NCI-H1436 treated with DMSO at 0.1 percent for 48 hours (cell line): ENCODE data around the gene BLOC1S3.
"Not testable (repeated sequence)": the region's sequence is repeated elsewhere in the genome, so short reads cannot be mapped to it uniquely, and the experiment has no call there.

Experiments used
- DNase-seq: peaks from one replicate; lab custom pipeline; 2025; lab: John Stamatoyannopoulos, UW

BLOC1S3 gene

DNA sequence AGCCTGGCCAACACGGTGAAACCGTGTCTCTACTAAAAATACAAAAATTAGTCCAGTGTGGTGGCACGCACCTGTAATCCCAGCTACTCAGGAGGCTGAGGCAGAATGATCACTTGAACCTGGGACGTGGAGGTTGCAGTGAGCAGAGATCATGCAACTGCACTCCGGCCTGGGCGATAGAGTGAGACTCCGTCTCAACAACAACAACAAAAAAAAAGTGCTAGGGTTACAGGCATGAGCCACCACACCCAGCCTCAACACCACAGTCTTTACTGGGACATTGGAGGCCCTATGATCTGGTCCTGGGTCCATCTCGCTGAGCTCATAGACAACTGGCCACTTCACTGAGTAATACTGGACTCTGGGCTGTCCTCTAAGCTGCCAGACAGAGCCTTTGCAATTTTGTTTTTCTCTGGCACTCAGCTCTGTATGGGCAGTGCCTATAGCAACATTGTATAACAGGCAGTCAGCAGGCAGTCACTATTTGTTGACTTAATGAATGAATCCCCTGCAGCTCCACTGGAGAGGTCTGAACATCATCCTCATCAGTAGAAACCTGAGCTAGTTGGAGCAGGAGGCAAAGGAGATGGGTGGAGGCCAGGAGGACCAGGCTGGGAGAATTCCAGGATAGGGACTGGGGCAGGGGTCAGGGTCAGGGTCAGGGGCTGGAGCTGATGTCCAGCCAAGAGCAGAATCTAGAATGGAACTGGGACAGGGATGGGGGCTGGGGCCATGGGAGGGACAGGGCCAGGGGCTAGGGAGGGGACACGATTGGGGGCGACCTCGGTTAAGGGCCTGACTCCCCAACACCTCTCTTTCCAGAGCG lies 8.1 kb downstream of the BLOC1S3 start:
- no peak for DNase-seq

DNA sequence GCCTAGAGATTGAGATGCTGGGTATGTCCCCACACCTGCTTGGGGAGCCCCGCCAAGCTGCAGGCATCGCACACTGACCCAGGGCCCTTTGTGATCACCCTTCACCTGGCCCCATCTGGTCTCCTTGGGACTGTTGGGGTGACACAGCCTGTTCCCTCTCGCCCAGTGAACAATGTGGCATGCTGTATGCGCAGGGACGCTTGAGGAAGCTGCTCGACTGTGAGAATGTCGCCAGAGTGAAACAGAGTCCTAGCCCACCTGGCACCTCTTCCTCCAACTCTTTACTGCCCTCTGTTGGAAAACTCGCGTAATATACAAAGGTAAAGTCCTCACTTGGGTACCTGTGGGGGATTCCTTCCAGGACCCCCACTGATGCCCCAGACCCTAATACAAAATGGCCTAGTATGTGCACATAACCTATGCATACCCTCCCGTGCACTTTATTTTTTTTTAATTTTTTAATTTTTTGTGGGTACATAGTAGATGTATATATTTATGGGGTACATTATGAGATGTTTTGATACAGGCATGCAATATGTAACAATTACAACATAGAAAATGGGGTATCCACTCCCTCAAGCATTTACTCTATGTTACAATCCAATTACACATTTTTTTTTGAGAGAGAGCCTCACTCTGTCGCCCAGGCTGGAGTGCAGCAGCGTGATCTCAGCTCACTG lies 9.0 kb downstream of the BLOC1S3 start:
- DNase-seq, result no peak

DNA sequence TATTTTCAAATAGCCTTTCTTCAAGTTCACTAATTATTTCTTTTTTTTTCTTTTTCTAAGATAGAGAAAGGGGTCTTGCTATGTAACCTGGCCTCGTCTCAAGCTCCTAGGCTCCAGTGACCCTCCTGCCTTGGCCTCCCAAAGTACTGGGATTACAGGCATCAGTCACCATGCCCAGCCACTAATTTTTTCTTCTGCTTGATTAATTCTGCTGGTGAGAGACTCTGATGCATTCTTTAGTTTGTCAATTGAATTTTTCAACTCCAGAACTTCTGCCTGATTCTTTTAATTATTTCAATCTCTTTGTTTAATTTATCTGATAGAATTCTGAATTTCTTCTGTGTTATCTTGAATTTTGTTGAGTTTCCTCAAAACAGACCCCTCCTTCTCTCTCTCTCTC lies 11.4 kb downstream of the BLOC1S3 start:
- no peak for DNase-seq

DNA sequence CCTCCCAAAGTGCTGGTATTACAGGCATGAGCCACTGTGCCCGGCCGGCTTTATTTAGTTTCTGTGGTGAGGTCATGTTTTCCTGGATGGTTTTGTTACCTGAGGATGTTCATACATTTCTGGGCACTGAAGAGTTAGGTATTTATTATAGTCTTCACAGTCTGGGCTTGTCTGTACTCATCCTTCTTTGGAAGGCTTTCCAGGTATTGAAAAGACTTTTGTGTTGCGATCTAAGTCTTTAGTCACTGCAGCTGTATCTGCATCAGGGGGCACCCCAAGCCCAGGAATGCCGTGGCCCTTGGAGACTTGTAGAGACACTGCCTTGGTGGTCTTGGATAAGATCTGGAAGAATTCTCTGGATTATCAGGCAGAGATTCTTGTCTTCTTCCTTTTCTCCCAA lies 12.8 kb downstream of the BLOC1S3 start:
- no peak for DNase-seq

DNA sequence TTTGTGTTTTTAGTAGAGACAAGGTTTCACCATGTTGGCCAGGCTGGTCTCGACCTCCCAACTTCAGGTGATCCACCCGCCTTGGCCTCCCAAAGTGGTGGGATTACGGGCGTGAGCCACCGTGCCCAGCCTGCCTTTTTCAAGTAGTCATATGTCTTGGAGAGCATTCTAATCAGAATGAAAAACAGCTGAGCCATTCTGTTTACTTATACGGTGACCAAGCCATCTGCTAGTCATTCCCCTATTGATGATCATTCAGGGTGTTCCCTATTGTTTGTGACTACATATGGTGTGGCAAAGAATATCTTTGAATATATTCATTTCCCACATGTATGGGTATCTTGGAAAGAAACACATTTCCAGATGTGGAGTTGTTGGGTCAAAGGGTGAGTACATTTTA lies 17.2 kb downstream of the BLOC1S3 start:
- DNase-seq, result no peak

DNA sequence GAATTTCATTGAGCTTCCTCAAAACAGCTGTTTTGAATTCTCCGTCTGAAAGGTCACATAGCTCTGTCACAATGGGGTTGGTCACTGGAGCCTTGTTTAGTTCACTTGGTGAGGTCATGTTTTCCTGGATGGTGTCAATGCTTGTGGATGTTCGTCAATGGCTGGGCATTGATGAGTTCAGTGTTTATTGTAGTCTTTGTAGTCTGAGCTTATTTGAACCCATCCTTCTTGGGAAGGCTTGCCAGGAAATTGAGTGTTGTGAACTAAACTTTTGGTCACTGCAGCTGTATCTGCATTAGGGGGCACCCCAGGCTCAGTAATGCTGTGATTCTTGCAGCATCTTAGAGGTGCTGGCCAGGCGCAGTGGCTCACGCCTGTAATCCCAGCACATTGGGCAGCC lies 22.0 kb downstream of the BLOC1S3 start:
- no peak for DNase-seq

DNA sequence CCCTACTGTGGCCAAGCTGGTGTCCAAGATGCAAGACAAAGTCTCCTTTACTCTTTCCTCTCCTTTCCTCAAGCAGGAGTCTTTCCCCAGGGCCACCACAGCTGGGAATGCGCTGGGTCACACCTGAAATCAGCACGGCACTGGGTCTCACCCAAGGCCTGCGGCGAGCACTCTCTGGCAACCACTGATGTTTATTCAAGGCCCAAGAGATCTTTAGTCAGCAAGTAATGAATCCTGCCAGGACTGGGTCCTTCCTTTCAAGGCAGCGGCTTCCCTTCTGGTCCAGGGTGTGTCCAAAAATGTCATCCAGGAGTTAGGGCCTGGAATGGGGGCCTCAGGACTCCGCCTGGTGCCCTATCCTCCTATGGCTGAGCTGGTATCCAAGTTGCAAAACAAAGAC lies 24.1 kb downstream of the BLOC1S3 start:
- no peak for DNase-seq

DNA sequence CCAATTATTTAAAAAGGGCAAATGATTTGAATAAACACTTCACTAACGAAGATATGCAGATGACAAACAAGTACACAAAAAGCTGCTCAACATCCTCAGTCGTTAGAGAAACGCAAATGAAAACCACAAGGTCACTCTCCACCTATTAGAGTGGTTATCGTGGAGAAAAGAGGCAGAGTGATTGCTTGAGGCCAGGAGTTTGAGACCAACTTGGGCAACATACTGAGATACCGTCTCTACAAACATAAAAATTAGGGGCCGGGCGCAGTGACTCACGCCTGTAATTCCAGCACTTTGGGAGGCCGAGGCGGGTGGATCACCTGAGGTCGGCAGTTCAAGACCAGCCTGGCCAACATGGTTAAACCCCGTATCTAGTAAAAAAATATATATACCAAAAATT lies 27.2 kb downstream of the BLOC1S3 start:
- no peak for DNase-seq

DNA sequence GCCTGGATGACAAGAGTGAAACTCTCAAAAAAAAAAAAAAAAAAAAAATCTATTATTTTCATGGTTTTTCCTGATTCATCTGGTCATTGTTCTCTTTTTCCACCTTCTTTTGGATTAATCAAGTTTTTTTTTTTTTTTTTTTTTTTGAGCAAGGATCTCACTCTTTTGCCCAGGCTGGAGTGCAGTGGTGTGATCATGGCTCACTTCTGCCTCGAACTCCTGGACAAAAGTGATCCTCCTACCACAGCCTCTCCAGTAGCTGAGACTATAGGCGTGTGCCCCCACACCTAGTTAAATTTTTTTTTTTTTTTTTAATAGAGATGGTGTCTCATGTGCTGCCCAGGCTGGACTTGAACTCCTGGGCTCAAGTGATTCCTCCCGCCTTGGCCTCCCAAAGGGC lies 27.7 kb downstream of the BLOC1S3 start:
- no peak for DNase-seq

DNA sequence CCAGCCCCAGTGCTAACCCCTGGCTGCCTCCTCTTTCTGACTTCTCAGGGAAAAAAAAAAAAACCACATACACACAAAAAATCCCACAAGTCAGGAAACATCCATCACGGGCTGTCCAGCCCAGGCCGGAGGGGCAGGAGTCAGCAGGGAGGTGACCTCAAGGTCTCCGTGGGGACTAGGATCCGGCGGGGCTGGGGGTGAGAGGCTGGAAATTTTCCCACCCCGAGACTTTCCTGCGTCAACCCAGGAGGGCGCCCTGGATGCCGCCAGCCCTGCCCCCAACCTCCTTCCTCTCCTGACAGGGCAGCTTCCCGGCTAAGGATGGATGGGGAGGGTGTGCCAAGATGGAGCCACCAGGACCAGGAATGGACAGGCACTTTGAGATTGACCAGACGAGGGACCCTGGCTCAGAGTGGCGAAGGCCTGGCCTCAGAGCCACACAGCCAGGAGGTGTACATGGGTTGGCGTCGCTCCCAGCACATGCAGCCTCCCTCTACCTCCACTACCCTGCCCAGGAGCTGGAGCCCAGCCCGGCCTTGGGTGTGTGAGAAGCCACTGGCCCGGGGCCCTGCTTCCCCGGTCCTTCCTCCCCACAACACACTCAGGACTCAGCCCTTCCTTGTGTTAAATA lies 33.3 kb downstream of the BLOC1S3 start:
- no peak for DNase-seq

DNA sequence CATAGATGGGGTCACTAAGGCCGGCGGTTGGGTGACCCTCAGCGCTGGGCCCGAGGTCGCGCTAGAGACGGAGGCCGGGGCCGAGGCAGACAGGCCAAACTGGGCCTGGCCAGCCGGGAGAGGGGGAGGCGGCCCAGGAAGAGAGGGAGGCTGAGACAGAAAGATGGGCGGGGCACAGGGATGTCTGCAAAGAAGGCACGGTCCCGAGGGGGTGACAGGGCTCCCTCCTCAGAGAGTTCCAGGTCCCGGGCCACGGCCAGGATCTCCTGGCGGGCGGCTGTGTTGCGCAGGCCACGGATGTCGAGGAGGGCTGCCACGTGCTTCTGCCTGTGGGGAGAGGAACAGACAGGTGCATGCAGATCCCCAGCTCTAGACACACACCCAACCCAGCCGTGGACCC lies 34.4 kb downstream of the BLOC1S3 start:
- DNase-seq, result no peak

DNA sequence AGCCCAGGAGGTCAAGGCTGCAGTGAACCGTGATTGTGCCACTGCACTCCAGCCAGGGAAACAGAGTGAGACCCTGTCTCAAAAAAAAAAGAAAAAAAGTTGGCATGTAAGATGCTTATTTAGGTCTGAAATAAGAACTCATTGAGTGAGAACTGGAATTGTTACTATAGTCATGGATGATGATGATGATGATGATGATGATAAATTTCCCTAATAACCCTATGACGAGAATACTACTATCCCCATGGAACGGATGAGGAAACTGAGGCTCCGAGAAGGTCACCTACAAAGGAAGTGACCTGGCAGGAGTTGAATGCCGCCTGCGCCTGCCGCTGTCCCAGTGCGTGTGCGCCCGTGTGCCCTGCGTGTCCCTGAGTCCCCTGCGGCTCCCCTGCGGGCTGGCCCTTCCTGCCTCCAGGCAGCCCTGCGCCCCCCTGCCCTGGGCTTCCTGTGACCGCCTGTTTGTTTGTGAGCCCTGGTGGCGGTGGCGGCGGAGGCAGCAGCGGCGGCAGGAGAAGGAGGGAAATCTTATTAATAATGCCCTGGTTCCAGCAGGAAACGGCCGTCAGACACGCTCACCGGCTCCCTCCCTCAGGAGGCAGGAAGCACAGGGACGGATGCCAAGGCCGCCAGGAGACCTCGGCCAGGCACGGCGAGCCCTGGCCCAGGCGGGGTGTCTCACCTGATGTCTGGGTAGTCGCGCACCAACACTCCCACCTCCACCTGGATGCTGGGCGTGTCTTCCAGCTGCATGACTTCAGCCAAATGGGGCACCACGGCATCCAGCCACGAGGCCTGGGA lies 37.0 kb downstream of the BLOC1S3 start:
- no peak for DNase-seq

DNA sequence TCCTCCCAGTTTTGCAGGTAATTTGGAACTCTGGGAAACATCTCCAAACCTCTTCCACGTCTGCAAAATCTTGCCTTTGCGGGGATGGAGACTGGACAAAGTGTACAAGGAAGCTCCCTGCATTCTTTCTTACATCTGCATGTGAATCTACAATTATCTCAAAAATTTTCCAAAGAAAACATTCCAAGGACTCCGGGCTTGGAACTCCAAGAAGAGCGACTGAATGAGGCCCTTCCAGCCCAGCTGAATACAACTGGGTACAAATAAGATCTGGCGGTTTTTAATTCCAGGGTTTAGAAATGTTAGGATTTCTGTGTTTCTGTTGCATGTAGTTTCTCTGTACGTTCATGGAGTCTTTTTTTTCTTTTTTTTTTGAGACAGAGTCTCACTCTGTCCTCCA lies 38.1 kb downstream of the BLOC1S3 start:
- no peak for DNase-seq

DNA sequence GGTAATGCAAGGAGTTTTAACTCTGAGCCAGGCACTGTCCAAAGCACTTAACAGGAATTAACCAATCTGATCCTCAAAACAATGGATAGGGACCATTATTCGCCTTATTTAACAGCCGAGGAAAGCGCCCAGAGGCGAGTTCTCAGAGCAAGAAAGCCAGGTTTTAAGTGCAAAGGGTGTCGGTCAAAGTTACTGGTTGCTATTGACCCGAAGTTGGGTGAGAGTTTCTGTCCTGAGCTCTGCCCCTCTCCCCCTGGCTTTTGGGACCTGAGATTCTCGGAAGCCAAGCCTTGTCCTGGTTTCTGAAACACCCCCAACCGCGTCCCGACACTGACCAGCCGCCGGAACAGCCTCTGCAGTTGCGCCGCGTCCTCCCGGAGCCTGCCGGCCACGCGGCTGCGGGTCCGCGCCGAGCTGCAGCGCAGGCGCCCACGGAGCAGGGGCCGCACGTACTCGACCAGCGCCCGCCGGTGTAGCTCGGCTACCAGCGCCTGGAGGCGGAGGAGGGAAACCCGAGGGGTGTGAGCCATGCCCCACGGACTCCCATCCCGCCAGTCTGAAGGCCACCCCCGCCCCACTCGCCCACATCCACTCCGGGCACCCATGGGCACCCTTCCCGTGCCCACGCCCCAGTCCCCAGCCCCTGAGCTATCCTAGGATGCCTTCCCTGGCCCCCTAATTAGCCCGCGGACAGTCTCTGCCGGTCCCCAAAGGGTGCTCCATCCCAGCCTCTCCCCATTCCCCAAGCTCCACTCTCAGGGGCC lies 38.8 kb downstream of the BLOC1S3 start:
- no peak for DNase-seq

DNA sequence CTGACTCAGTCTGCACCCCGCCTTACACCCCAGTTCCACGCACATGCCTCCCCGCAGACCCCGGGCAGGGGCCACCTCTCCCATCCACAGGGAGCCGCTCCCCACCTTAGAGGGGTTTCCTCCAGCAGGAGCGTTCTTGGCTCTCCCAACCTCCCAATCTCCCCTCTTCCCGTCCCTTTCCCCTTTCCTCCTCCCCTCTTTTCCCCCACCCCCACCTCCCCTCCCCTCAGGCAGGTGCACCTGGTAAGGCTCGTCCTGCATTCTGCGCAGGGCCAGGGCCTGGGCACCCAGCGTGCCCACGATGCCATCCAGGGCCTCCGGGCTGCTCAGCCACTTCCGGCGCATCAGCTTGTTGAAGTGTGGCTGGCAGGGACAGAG lies 39.4 kb downstream of the BLOC1S3 start:
- DNase-seq, result no peak

DNA sequence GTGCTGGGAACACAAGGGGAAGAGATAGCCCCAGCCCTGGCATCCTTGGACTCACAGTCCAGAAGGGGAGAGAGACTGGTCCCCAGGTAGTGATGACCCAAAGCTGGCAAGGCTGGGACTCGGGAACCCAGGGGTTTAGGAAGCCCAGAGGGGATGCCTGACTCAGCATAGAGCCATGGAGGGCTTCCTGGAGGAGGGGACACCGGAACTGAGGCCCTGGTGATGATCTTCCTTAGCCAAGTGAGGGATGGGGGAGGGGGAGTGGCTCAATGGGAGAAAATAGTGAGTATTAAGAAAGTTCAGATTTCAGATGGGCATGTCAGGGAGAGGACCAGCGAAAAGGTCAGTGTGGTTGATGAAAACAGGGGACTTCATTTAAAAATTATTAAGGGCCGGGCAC lies 39.8 kb downstream of the BLOC1S3 start:
- DNase-seq, result no peak

DNA sequence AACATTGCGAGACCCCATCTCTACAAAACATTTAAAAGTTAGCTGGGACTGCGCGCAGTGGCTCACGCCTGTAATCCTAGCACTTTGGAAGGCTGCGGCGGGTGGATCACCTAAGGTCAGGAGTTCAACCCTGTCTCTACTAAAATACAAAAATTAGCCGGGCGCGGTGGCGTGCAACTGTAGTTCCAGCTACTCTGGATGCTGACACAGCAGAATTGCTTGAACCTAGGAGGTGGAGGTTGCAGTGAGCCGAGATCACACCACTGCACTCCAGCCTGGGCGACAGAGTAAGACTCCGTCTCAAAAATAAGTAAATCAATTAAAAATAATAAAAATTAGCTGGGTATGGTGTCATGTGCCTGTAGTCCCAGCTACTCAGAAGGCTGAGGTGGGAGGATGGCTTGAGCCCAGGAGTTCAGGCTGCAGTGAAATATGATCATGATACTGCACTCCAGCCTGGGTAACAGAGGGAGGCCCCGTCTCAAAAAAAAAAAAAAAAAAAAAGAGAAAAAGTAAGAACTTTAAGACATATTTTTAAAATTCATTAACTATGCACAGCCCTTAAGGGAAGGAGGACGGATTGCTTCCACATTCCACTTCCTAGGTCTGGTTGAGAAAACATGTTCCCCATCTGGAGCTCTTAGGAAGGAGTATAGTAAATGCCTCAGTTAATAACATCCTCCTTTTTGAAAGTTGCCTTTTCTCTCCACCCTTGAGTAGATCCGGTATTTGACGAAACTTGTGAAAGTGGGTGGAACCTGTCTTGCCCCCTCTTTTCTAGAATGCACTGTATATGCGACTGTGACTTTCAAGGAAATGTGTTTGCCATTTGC lies 40.5 kb downstream of the BLOC1S3 start:
- no peak for DNase-seq

DNA sequence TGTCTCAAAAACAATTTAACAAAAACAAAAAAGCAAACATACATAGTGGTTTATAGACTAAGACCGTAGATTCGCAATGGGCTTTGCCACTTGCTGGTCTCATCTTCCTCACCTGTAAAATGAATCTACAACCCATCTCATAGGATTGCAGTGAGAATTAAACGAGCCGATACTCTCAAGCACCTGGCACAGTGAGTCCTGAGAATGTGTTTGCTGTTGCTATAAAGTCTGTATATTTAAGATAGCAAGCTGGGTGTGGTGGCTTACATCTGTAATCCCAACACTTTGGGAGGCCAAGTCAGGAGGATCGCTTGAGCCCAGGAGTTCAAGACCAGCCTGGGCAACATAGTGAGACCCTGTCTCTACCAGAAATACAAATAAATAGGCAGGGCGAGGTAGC lies 44.1 kb downstream of the BLOC1S3 start:
- DNase-seq, result no peak

DNA sequence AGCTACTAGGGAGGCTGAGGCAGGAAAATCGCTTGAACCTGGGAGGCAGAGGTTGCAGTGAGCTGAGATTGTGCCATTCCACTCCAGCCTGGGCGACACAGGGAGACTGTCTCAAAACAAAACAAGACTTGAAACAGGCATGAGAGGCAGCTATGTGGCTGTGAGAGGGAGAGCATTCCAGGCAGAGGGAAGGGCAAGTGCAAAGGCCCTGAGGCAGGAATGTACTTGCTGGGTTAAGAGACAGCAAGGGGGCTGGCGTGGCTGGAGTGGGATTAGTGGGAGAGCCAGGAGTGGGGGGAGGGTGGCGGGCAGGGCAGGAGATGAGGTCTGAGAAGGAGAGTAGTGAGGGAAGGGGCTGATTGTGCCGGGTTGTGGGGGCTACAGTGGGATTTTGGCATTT lies 45.3 kb downstream of the BLOC1S3 start:
- no peak for DNase-seq

DNA sequence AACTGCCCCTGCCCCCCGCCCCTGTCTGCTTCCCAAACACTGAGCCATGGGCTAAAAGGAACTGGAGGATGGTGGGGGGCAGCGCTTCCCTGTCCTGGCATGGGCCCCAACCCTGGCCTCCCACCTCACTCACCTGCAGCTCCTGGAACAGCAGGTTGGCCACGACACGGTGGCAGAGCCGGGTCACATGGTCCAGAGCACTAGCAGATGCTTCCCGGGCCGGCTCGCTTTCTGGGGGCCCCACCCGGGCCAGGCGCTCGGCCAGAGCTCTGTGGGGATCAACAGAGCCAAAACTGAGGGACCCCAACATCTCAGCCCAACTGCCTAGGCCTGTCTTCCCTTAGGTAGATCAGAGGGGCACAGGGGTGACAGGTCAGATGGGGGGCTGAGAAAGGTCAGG lies 46.1 kb downstream of the BLOC1S3 start:
- DNase-seq, result no peak

DNA sequence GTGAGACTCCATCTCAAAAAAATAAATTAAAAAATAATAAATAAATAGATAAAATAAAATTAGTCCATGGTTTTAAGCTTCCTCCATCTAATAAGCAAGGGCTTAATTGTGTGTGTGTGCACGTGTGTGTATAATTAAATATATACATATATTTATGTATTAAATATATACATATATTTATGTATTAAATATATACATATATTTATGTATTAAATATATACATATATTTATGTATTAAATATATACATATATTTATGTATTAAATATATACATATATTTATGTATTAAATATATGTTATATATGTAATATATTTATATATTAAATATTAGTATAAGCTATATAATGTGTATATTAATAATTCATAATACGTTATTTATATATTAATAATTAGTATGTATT lies 50.5 kb downstream of the BLOC1S3 start:
- DNase-seq, result not testable (repeated sequence)
